RWPE2 (cell line): ENCODE results near the gene MBTPS1.

ENCODE experiments used
- ATAC-seq: fragments of 200-7000 bp; cut with Tn5 transposase; 3 replicates; pipeline ENCODE4 v1.9.1; 2021; ENCODE audit warnings: low read depth
- DNase-seq: peaks from one replicate; pipeline ENCODE4 v3.0.0-alpha.2; 2020; ENCODE audit warnings: low spot score
- H3K27ac ChIP-seq: fragments of 450-650 bp; 2 replicates; pipeline ENCODE4 v1.5.1; 2017; ENCODE audit warnings: mild to moderate bottlenecking; ENCODE audit not compliant: poor library complexity, severe bottlenecking
- H3K27me3 ChIP-seq: fragments of 250-450 bp; sonication (Bioruptor Pico); 2 replicates; pipeline ENCODE4 v1.5.1; 2021; ENCODE audit warnings: mild to moderate bottlenecking, moderate library complexity; ENCODE audit not compliant: insufficient read depth, poor library complexity, severe bottlenecking
- H3K36me3 ChIP-seq: fragments of 250-450 bp; sonication (Bioruptor Pico); 2 replicates; pipeline ENCODE4 v1.5.1; 2020; ENCODE audit warnings: low read depth, mild to moderate bottlenecking, moderate library complexity
- H3K4me1 ChIP-seq: fragments of 250-450 bp; sonication (Bioruptor Pico); 2 replicates; pipeline ENCODE4 v1.5.1; 2021; ENCODE audit warnings: mild to moderate bottlenecking, moderate library complexity; ENCODE audit not compliant: insufficient read depth, poor library complexity, severe bottlenecking
- H3K4me3 ChIP-seq: fragments of 250-450 bp; sonication (Bioruptor Pico); 2 replicates; pipeline ENCODE4 v1.5.1; 2021; ENCODE audit warnings: mild to moderate bottlenecking, moderate library complexity; ENCODE audit not compliant: severe bottlenecking
- H3K9me3 ChIP-seq: fragments of 250-450 bp; sonication (Bioruptor Pico); 2 replicates; pipeline ENCODE4 v1.5.1; 2021; ENCODE audit warnings: mild to moderate bottlenecking, moderate library complexity; ENCODE audit not compliant: severe bottlenecking
- CTCF ChIP-seq: fragments of 450-650 bp; IDR thresholded peaks from one replicate; pipeline ENCODE4 v1.5.1; 2017; ENCODE audit warnings: mild to moderate bottlenecking, moderate library complexity; ENCODE audit not compliant: poor library complexity, severe bottlenecking

The MBTPS1 gene

GRCh38 chr16:84020353-84020752 lies 96.4 kb downstream of the MBTPS1 start:
- no peak for ATAC-seq

GRCh38 chr16:84018710-84019109 lies 98.0 kb downstream of the MBTPS1 start:
- H3K4me3 ChIP-seq: no peak overlapping the region
- H3K9me3 ChIP-seq: no peaks in the 10 kb centered on the region
- TF ChIP-seq CTCF: no peak
- no peak overlapping the region for H3K27ac ChIP-seq
- H3K4me1 ChIP-seq: peaks cover 8% of the 10 kb centered on the region
- no peak for ATAC-seq
- H3K36me3 ChIP-seq: no peaks in the 10 kb centered on the region
- DNase-seq: no peak
- no peaks in the 10 kb centered on the region for H3K27me3 ChIP-seq

More at GRCh38 chr16:84020353-84020752, 96.4 kb downstream of the MBTPS1 start:
- no peaks in the 10 kb centered on the region for H3K36me3 ChIP-seq
- H3K27me3 ChIP-seq: no peaks in the 10 kb centered on the region
- H3K27ac ChIP-seq: no peak overlapping the region
- peaks cover 21% of the 10 kb centered on the region for H3K4me1 ChIP-seq
- DNase-seq: no peak
- peaks cover 3% of the 10 kb centered on the region for H3K9me3 ChIP-seq
- H3K4me3 ChIP-seq: no peak overlapping the region
- no peak for TF ChIP-seq CTCF

GRCh38 chr16:84016477-84016876 lies 100.3 kb downstream of the MBTPS1 start:
- ATAC-seq: no peak
- Histone ChIP-seq H3K27ac (no peak overlapping the region), H3K4me1 (no peaks in the 10 kb centered on the region), H3K4me3 (no peak overlapping the region), H3K27me3 (no peaks in the 10 kb centered on the region), H3K9me3 (no peaks in the 10 kb centered on the region), H3K36me3 (no peaks in the 10 kb centered on the region)
- DNase-seq: no peak
- TF ChIP-seq CTCF: no peak

GRCh38 chr16:84015399-84015798 lies 101.3 kb downstream of the MBTPS1 start:
- Histone ChIP-seq H3K4me3 (no peak overlapping the region), H3K4me1 (no peaks in the 10 kb centered on the region)

More at GRCh38 chr16:84015399-84015798, 101.3 kb downstream of the MBTPS1 start:
- no peak for ATAC-seq
- TF ChIP-seq CTCF: no peak
- no peak overlapping the region for H3K27ac ChIP-seq
- H3K27me3 ChIP-seq: no peaks in the 10 kb centered on the region
- H3K36me3 ChIP-seq: no peaks in the 10 kb centered on the region
- no peaks in the 10 kb centered on the region for H3K9me3 ChIP-seq
- DNase-seq: no peak
